ENCODE measurements around the gene ITPR3. TPM values are rescaled to one million over a fixed set of nuclear protein-coding genes. Genes with fewer than 3 reads are reported as not detected.

The ITPR3 gene
- total and polyA plus RNA-seq, 4 donors: 36.7 to 89.5 (median 44.4) TPM

DNA sequence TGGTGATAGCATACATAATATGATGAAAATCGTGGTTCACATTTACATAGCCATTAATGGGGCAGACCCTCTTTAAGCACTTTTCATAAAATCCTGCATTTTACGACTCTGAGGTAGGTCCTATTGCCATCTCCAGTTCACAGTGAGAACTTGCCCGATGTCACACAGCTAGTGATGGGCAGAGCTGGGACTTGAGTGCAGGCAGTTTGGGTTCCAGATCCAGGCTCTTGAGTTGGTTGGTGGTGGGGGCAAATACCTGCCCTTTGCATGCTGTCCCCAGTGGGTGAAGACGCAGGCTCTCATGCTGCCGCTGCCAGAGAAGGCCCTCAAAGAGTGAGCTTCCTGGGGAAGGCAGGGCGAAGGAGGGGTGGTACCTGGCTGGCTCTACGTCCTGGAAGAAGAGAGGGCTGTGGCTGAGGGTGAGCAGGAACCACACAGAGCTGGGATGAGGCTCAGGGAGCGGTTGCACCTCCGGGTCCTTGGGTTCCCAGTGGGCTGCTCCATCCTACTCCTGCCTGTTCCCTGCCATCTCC, 34.9 kb upstream of the ITPR3 start:
- ATAC-seq (ENCODE audit: insufficient read depth, low FRiP score) (no peak), DNase-seq (no peak)
- no peaks in the 10 kb centered on the region for H3K36me3 ChIP-seq (ENCODE audit: control insufficient read depth in 4 of 4, insufficient read depth in 4 of 4, low read length in 4 of 4)
- no peak overlapping the region for H3K4me3 ChIP-seq
- H3K4me1 ChIP-seq (ENCODE audit: control insufficient read depth in 5 of 5, insufficient read depth in 5 of 5, low read length in 5 of 5): peaks cover 0 to 31% (median 13%) of the 10 kb centered on the region in 5 donors
- no peak overlapping the region for H3K9ac ChIP-seq (ENCODE audit: insufficient read depth in 1 of 2, low read length in 2 of 2)
- no peak for TF ChIP-seq CTCF (IDR thresholded peaks at IDR 0.05; ENCODE audit: control extremely low read depth, extremely low read depth)
- 58 to 80% methylated on average over 7 to 9 of the region's 9 CpGs for WGBS, 2 donors
- H3K27ac ChIP-seq (ENCODE audit: low read depth in 1 of 2, low read length in 1 of 2): peak overlapping the region in 1 of 2 donors; percentile 35
- H3K27me3 ChIP-seq (ENCODE audit: control insufficient read depth in 3 of 3, insufficient read depth in 3 of 3, low read length in 2 of 3): no peaks in the 10 kb centered on the region
- no peaks in the 10 kb centered on the region for H3K9me3 ChIP-seq (ENCODE audit: control insufficient read depth in 4 of 4, insufficient read depth in 3 of 4, low read length in 3 of 4)

DNA sequence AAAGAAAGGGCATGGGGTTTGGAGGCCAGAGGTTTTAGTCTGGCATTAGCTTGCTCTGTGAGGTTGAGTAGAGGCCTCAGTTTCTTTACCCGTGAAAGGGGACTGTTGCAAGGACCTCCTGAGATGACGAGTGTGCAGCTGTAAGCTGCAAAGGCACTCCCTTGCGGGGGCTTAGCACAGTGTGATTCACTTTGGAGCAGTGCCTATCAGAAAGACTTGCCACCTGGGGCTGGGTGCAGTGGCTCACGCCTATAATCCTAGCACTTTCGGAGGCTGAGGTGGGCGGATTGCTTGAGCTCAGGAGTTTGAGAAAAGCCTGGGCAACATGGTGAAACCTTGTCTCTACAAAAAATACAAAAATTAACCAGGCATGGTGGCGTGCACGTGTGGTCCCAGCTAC, 33.6 kb upstream of the ITPR3 start:
- H3K9ac ChIP-seq (ENCODE audit: insufficient read depth in 1 of 2, low read length in 2 of 2): no peak overlapping the region
- H3K4me3 ChIP-seq: no peak overlapping the region
- H3K4me1 ChIP-seq (ENCODE audit: control insufficient read depth in 5 of 5, insufficient read depth in 5 of 5, low read length in 5 of 5): peaks cover 0 to 31% (median 13%) of the 10 kb centered on the region in 5 donors
- 91 to 94% methylated on average over 8 of the region's 8 CpGs for WGBS, 2 donors
- no peak for TF ChIP-seq CTCF (IDR thresholded peaks at IDR 0.05; ENCODE audit: control extremely low read depth, extremely low read depth)
- DNase-seq: no peak
- H3K9me3 ChIP-seq (ENCODE audit: control insufficient read depth in 4 of 4, insufficient read depth in 3 of 4, low read length in 3 of 4): no peaks in the 10 kb centered on the region
- no peak overlapping the region for H3K27ac ChIP-seq (ENCODE audit: low read depth in 1 of 2, low read length in 1 of 2)
- H3K27me3 ChIP-seq (ENCODE audit: control insufficient read depth in 3 of 3, insufficient read depth in 3 of 3, low read length in 2 of 3): no peaks in the 10 kb centered on the region
- ATAC-seq (ENCODE audit: insufficient read depth, low FRiP score): no peak
- no peaks in the 10 kb centered on the region for H3K36me3 ChIP-seq (ENCODE audit: control insufficient read depth in 4 of 4, insufficient read depth in 4 of 4, low read length in 4 of 4)

- TF ChIP-seq CTCF (IDR thresholded peaks at IDR 0.05; ENCODE audit: control extremely low read depth, extremely low read depth): no peak
- no peak overlapping the region for H3K4me3 ChIP-seq
- no peaks in the 10 kb centered on the region for H3K9me3 ChIP-seq (ENCODE audit: control insufficient read depth in 4 of 4, insufficient read depth in 3 of 4, low read length in 3 of 4)
- no peaks in the 10 kb centered on the region for H3K36me3 ChIP-seq (ENCODE audit: control insufficient read depth in 4 of 4, insufficient read depth in 4 of 4, low read length in 4 of 4)
- ATAC-seq (ENCODE audit: insufficient read depth, low FRiP score) (no peak), DNase-seq (no peak)
- WGBS, 2 donors: 91 to 94% methylated on average over 4 of the region's 4 CpGs
- peaks cover 3 to 31% (median 19%) of the 10 kb centered on the region in 5 donors for H3K4me1 ChIP-seq (ENCODE audit: control insufficient read depth in 5 of 5, insufficient read depth in 5 of 5, low read length in 5 of 5)
- H3K9ac ChIP-seq (ENCODE audit: insufficient read depth in 1 of 2, low read length in 2 of 2): no peak overlapping the region
- H3K27ac ChIP-seq (ENCODE audit: low read depth in 1 of 2, low read length in 1 of 2): peak overlapping the region; percentile 58 to 94
- peaks cover 0 to 4% (median 0%) of the 10 kb centered on the region in 3 donors for H3K27me3 ChIP-seq (ENCODE audit: control insufficient read depth in 3 of 3, insufficient read depth in 3 of 3, low read length in 2 of 3)
Measured at GRCh38 chr6:33588894-33589293, 32.2 kb upstream of the ITPR3 start.

- Histone ChIP-seq H3K9ac (ENCODE audit: insufficient read depth in 1 of 2, low read length in 2 of 2) (no peak overlapping the region), H3K4me1 (ENCODE audit: control insufficient read depth in 5 of 5, insufficient read depth in 5 of 5, low read length in 5 of 5) (peaks cover 3 to 31% (median 19%) of the 10 kb centered on the region in 5 donors), H3K27ac (ENCODE audit: low read depth in 1 of 2, low read length in 1 of 2) (peak overlapping the region; percentile 76 to 94), H3K4me3 (no peak overlapping the region), H3K27me3 (ENCODE audit: control insufficient read depth in 3 of 3, insufficient read depth in 3 of 3, low read length in 2 of 3) (peaks cover 0 to 4% (median 0%) of the 10 kb centered on the region in 3 donors), H3K36me3 (ENCODE audit: control insufficient read depth in 4 of 4, insufficient read depth in 4 of 4, low read length in 4 of 4) (no peaks in the 10 kb centered on the region), H3K9me3 (ENCODE audit: control insufficient read depth in 4 of 4, insufficient read depth in 3 of 4, low read length in 3 of 4) (no peaks in the 10 kb centered on the region)
- no peak for ATAC-seq (ENCODE audit: insufficient read depth, low FRiP score)
- DNase-seq: peak in 1 of 3 donors; percentile 67
- no peak for TF ChIP-seq CTCF (IDR thresholded peaks at IDR 0.05; ENCODE audit: control extremely low read depth, extremely low read depth)
- WGBS, 2 donors: 48 to 76% methylated on average over 4 of the region's 4 CpGs
Measured at GRCh38 chr6:33589392-33589730, 31.8 kb upstream of the ITPR3 start.
